NCI-H1105 treated with DMSO at 0.1 percent for 48 hours (cell line): ENCODE data around the gene GJA8.
"Not testable (repeated sequence)": the region's sequence is repeated elsewhere in the genome, so short reads cannot be mapped to it uniquely, and the experiment has no call there.

Source experiments
- DNase-seq: peaks from one replicate; lab custom pipeline; 2025; lab: John Stamatoyannopoulos, UW

Gene GJA8

GRCh38 chr1:147927689-147928088, 25.1 kb downstream of the GJA8 start:
- not testable (repeated sequence) for DNase-seq

GRCh38 chr1:147928236-147929132, 25.9 kb downstream of the GJA8 start, which contains the start of gene GPR89B:
Gene GPR89B, plus strand, starts transcription at chr1:147928420. Its CDS starts 117 bp downstream, at chr1:147928537.
- peak; percentile 87 for DNase-seq

GRCh38 chr1:147931137-147931536, 28.5 kb downstream of the GJA8 start:
- DNase-seq = not testable (repeated sequence)

GRCh38 chr1:147935296-147935695, 32.7 kb downstream of the GJA8 start:
- DNase-seq = not testable (repeated sequence)

GRCh38 chr1:147940456-147940855, 37.9 kb downstream of the GJA8 start:
- DNase-seq = not testable (repeated sequence)

GRCh38 chr1:147942563-147942962, 40.0 kb downstream of the GJA8 start:
- not testable (repeated sequence) for DNase-seq

GRCh38 chr1:147949517-147949916, 46.9 kb downstream of the GJA8 start:
- DNase-seq = not testable (repeated sequence)
